Measurements from ENCODE around the gene FNBP1.

DNA sequence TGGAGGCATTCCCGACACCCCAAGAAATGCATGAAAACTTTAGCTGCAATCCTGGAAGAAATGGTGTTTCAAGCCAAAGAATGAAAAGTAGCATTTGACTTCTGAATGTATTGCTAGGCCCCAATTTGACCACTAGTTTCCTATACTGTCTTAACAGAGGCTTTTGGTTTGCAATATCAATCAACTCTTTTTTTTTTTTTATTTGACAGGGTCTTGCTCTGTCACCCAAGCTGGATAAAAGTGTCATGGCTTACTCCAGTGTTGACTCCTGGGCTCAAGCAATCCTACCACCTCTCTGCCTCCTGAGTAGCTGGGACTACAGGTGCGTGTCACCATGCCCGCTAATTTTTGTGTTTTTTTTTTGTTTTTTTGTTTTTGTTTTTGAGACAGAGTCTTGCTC, 7.5 kb upstream of the FNBP1 start:
- TF ChIP-seq, protein P1, sequence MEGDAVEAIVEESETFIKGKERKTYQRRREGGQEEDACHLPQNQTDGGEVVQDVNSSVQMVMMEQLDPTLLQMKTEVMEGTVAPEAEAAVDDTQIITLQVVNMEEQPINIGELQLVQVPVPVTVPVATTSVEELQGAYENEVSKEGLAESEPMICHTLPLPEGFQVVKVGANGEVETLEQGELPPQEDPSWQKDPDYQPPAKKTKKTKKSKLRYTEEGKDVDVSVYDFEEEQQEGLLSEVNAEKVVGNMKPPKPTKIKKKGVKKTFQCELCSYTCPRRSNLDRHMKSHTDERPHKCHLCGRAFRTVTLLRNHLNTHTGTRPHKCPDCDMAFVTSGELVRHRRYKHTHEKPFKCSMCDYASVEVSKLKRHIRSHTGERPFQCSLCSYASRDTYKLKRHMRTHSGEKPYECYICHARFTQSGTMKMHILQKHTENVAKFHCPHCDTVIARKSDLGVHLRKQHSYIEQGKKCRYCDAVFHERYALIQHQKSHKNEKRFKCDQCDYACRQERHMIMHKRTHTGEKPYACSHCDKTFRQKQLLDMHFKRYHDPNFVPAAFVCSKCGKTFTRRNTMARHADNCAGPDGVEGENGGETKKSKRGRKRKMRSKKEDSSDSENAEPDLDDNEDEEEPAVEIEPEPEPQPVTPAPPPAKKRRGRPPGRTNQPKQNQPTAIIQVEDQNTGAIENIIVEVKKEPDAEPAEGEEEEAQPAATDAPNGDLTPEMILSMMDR (IDR thresholded peaks at IDR 0.05; ENCODE audit: insufficient read depth, low read depth, low read length) = no peak
- no peak for TF ChIP-seq EZH2 (IDR thresholded peaks at IDR 0.05; ENCODE audit: insufficient read depth, low read length)
